ENCODE measurements around the gene TRERF1. TPM values are rescaled to one million over a fixed set of nuclear protein-coding genes. Genes with fewer than 3 reads are reported as not detected.

TRERF1 gene
- total RNA-seq, 4 donors from 2014 or later = 0.47 to 0.87 (median 0.50) TPM

DNA sequence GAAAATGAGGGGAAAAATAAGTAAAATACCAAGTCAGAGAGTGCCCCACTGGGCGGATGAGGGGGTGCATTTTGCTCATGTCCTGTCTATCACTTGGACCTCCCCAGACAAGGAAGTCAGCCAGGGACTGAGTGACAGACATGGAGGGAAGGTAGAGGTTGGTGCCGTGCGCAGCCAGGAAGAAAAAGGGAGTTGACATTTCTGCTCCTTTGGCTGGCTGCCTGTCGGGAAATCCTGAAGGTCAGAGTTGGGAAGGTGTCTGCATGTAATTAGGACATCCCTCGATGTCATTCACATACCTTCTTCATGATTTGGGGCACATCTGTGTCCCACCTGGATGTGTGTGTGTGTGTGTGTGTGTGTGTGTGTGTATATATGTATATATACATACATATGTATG, 269.6 kb downstream of the TRERF1 start:
- DNase-seq = no peak
- in situ Hi-C loops (cut with MboI; ENCODE audit: low sequenced_read_pairs in 4 of 4) = no loop called here
- Histone ChIP-seq H3K4me1 (no peaks in the 10 kb centered on the region), H3K27ac (no peak overlapping the region), H3K4me3 (no peak overlapping the region), H3K36me3 (no peaks in the 10 kb centered on the region), H3K27me3 (peaks cover 0 to 9% (median 6%) of the 10 kb centered on the region in 3 donors), H3K9me3 (no peaks in the 10 kb centered on the region)
- ATAC-seq = no peak
- TF ChIP-seq POLR2A (IDR thresholded peaks at IDR 0.05) = no peak
- TF ChIP-seq, protein P1, sequence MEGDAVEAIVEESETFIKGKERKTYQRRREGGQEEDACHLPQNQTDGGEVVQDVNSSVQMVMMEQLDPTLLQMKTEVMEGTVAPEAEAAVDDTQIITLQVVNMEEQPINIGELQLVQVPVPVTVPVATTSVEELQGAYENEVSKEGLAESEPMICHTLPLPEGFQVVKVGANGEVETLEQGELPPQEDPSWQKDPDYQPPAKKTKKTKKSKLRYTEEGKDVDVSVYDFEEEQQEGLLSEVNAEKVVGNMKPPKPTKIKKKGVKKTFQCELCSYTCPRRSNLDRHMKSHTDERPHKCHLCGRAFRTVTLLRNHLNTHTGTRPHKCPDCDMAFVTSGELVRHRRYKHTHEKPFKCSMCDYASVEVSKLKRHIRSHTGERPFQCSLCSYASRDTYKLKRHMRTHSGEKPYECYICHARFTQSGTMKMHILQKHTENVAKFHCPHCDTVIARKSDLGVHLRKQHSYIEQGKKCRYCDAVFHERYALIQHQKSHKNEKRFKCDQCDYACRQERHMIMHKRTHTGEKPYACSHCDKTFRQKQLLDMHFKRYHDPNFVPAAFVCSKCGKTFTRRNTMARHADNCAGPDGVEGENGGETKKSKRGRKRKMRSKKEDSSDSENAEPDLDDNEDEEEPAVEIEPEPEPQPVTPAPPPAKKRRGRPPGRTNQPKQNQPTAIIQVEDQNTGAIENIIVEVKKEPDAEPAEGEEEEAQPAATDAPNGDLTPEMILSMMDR (IDR thresholded peaks at IDR 0.05 in 4 of 5, conservative IDR thresholded peaks at IDR 0.05 in 1 of 5) = no peak
- intact Hi-C loops (cut with DNase I; ENCODE audit: low total_unique reads) = no loop called here

DNA sequence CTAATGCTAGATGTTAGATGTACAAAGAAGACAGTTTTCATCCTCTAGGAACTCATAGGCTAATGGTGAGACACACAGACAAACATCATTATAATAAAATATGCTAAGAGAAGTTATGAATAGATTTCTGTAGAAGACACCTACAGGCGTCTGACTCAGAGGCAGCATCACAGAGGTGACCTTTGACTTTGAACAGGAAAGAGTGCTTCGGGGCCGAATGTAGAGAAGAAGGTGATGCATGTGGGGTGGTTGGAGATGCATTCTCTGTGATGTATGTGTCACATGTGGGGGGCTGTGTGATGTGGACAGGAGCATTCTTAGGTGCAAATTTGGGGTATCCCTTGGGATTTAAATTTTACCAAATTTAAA, 271.8 kb downstream of the TRERF1 start:
- intact Hi-C loops (cut with DNase I; ENCODE audit: low total_unique reads) (no loop called here), in situ Hi-C loops (cut with MboI; ENCODE audit: low sequenced_read_pairs in 4 of 4) (no loop called here)
- peaks cover 0 to 9% (median 6%) of the 10 kb centered on the region in 3 donors for H3K27me3 ChIP-seq
- no peak overlapping the region for H3K4me3 ChIP-seq
- no peaks in the 10 kb centered on the region for H3K4me1 ChIP-seq
- H3K9me3 ChIP-seq = no peaks in the 10 kb centered on the region
- ATAC-seq (no peak), DNase-seq (no peak)
- TF ChIP-seq, protein P1 (IDR thresholded peaks at IDR 0.05 in 4 of 5, conservative IDR thresholded peaks at IDR 0.05 in 1 of 5) = no peak
- no peak for TF ChIP-seq POLR2A (IDR thresholded peaks at IDR 0.05)
- no peak overlapping the region for H3K27ac ChIP-seq
- no peaks in the 10 kb centered on the region for H3K36me3 ChIP-seq

DNA sequence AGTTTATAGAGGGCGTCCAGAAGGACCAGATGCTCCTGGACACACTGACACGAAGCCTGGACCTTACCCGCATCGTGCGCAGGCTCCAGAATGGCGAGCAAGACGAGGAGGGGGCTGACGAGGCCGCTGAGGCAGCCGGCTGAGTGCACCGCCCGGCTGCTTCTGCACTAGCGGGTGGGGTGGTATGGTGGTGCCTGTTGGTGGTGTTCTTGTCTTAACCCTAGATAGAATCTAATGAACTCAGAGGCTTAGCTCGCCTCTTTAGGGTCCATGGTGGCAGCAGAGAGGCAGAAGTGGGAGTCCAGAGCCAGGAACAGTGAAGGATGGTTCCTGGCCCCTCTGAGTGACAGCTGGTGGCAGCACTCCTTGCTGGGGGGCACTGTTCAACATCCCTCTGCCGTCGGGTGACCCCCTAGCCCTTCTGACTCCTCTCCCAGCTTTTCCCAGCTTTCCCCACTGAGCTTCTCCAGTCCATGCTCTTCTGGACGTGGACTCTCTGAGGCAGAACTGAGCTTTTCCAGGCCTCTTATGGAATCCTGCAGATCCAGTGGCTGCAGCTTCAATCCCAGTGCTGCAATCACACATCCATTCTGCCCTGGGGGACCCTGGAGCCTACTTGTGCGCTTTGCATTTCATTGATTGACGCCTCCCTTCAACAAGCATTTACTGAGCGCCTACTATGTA, 272.3 kb downstream of the TRERF1 start:
- Histone ChIP-seq H3K27ac (no peak overlapping the region), H3K4me3 (no peak overlapping the region), H3K9me3 (no peaks in the 10 kb centered on the region), H3K27me3 (peaks cover 0 to 9% (median 6%) of the 10 kb centered on the region in 3 donors), H3K36me3 (no peaks in the 10 kb centered on the region), H3K4me1 (no peaks in the 10 kb centered on the region)
- intact Hi-C loops (cut with DNase I; ENCODE audit: low total_unique reads) = no loop called here
- in situ Hi-C loops (cut with MboI; ENCODE audit: low sequenced_read_pairs in 4 of 4) = no loop called here
- no peak for TF ChIP-seq POLR2A (IDR thresholded peaks at IDR 0.05)
- TF ChIP-seq, protein P1 (IDR thresholded peaks at IDR 0.05 in 4 of 5, conservative IDR thresholded peaks at IDR 0.05 in 1 of 5) = no peak
- ATAC-seq (no peak), DNase-seq (no peak)

DNA sequence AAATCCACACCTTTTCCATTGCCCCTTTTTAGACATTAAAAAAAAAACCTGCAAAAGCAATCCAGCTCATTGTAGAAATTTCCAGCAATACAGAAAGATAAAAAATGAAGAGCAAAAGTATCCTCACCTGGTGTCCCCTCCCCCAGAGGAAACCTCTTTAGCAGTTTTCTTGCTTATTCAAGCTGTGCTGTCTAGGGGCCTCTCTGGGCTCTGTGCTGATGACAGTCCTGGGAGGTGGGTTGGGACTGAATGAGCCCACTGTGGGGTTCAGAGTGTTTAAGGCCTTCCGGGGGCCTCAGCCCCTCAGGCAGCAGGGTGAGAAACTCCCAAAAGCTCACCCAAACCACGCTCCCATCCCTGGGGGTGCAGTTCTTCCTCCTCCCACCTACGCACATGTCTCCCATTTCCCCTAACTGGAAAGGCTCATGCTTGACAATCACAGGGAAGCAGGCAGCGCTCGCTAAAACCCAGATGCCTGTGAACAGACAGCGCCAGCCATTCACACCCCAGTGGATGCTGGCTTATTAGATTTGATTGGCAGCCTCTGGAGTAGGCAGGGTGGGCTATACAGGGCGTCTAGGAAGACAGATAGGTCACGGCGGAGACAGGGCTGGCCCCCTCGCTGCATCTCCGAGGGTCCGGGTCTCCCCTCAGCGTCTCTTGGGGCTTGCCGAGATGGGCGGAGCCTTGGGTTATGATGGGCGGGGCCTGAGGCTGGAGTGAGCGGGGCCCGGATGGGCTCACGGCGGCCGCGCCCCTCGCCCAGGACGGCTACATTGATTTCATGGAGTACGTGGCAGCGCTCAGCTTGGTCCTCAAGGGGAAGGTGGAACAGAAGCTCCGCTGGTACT, 274.0 kb downstream of the TRERF1 start:
- H3K9me3 ChIP-seq = no peaks in the 10 kb centered on the region
- TF ChIP-seq, protein P1 (IDR thresholded peaks at IDR 0.05 in 4 of 5, conservative IDR thresholded peaks at IDR 0.05 in 1 of 5) = no peak
- TF ChIP-seq POLR2A (IDR thresholded peaks at IDR 0.05) = no peak
- no peak overlapping the region for H3K4me3 ChIP-seq
- no peak overlapping the region for H3K27ac ChIP-seq
- no peak for DNase-seq
- intact Hi-C loops (cut with DNase I; ENCODE audit: low total_unique reads) = no loop called here
- in situ Hi-C loops (cut with MboI; ENCODE audit: low sequenced_read_pairs in 4 of 4) = no loop called here
- H3K36me3 ChIP-seq = no peaks in the 10 kb centered on the region
- H3K4me1 ChIP-seq = no peaks in the 10 kb centered on the region
- ATAC-seq = no peak
- H3K27me3 ChIP-seq = peaks cover 0 to 9% (median 6%) of the 10 kb centered on the region in 3 donors

All from gastrocnemius medialis (tissue), 4 donors.